B cell (primary cell): ENCODE measurements around the gene IPCEF1.

Source experiments
- CTCF ChIP-seq: fragments of 200-600 bp; IDR thresholded peaks from one replicate; pipeline ENCODE4 v1.8.0; 2022; ENCODE audit warnings: antibody characterized with exemption, mild to moderate bottlenecking
- EZH2 ChIP-seq: IDR thresholded peaks from 2 replicates; pipeline ENCODE4 v1.6.1; 2012; ENCODE audit warnings: borderline replicate concordance, low read depth, mild to moderate bottlenecking, moderate library complexity, low read length; ENCODE audit not compliant: insufficient read depth, poor library complexity, severe bottlenecking

- no peak for TF ChIP-seq EZH2
- no peak for TF ChIP-seq CTCF
Measured at GRCh38 chr6:154308986-154309385, 47.6 kb downstream of the IPCEF1 start.
